HepG2 (cell line): ENCODE measurements around the gene VPS4A. TPM values are rescaled to one million over a fixed set of nuclear protein-coding genes. Genes with fewer than 3 reads are reported as not detected.

ENCODE experiments used
- BCL3 ChIP-seq: sonication (generic); formaldehyde crosslinking; IDR thresholded peaks from 2 replicates; pipeline ENCODE4 v1.5.1; 2020; ENCODE audit warnings: mild to moderate bottlenecking, missing genetic modification reagents, moderate library complexity
- CCAR2 ChIP-seq: fragments of 200-400 bp; formaldehyde crosslinking; optimal IDR thresholded peaks from 2 replicates; pipeline ENCODE3; 2018; ENCODE audit warnings: low read depth, mild to moderate bottlenecking, low read length, moderate library complexity
- CERS6 ChIP-seq: sonication (generic); formaldehyde crosslinking; IDR thresholded peaks from 2 replicates; pipeline ENCODE4 v1.5.0; 2020; ENCODE audit warnings: missing genetic modification reagents
- CHD2 ChIP-seq: IDR thresholded peaks from 2 replicates; pipeline ENCODE4 v1.6.1; 2011; ENCODE audit warnings: low read depth, low read length, improper control_type of control experiment
- DDIT3 ChIP-seq: sonication (generic); formaldehyde crosslinking; IDR thresholded peaks from 2 replicates; pipeline ENCODE4 v1.4.0; 2020; ENCODE audit warnings: mild to moderate bottlenecking, missing genetic modification reagents
- FOSL2 ChIP-seq: sonication (generic); formaldehyde crosslinking; IDR thresholded peaks from 2 replicates; pipeline ENCODE4 v1.4.0; 2020; ENCODE audit warnings: missing genetic modification reagents
- HIVEP1 ChIP-seq: sonication (generic); formaldehyde crosslinking; IDR thresholded peaks from 2 replicates; pipeline ENCODE4 v1.4.0; 2020; ENCODE audit warnings: mild to moderate bottlenecking, missing genetic modification reagents
- KAT8 ChIP-seq: IDR thresholded peaks from 2 replicates; pipeline ENCODE4 v1.6.1; 2016; ENCODE audit warnings: missing genetic modification reagents, missing compliant biosample characterization
- LCORL ChIP-seq, 2 experiments: fragments of 450-650 bp in 1 of 2; sonication (generic) in 1 of 2; formaldehyde crosslinking in 1 of 2; IDR thresholded peaks; 2 replicates each; pipeline versions ENCODE4 v1.5.0 to v1.6.1; 2017 to 2020; ENCODE audit warnings: antibody characterized with exemption in 1 of 2, missing genetic modification reagents in 1 of 2
- MTERF4 ChIP-seq: sonication (generic); formaldehyde crosslinking; IDR thresholded peaks from 2 replicates; pipeline ENCODE4 v1.8.0; 2023; ENCODE audit warnings: mild to moderate bottlenecking, missing genetic modification reagents
- MXD1 ChIP-seq: sonication (generic); formaldehyde crosslinking; IDR thresholded peaks from 2 replicates; pipeline ENCODE4 v1.4.0; 2020; ENCODE audit warnings: mild to moderate bottlenecking, missing genetic modification reagents
- NFYC ChIP-seq: IDR thresholded peaks from 2 replicates; pipeline ENCODE4 v1.6.1; 2016; ENCODE audit warnings: missing genetic modification reagents, missing compliant biosample characterization
- SIX1 ChIP-seq: sonication (generic); formaldehyde crosslinking; IDR thresholded peaks from 2 replicates; pipeline ENCODE4 v1.4.0; 2020; ENCODE audit warnings: missing genetic modification reagents, borderline replicate concordance
- TBX2 ChIP-seq: sonication (generic); formaldehyde crosslinking; IDR thresholded peaks from 2 replicates; pipeline ENCODE4 v1.5.0; 2020; ENCODE audit warnings: missing genetic modification reagents, mild to moderate bottlenecking, borderline replicate concordance
- TCF7 ChIP-seq: sonication (generic); IDR thresholded peaks from 2 replicates; pipeline ENCODE4 v1.6.1; 2016; ENCODE audit warnings: antibody characterized with exemption, low read depth
- ZBTB43 ChIP-seq: sonication (generic); formaldehyde crosslinking; conservative IDR thresholded peaks from 2 replicates; pipeline ENCODE4 v1.4.0; 2020; ENCODE audit warnings: missing genetic modification reagents
- ZFP41 ChIP-seq: sonication (generic); formaldehyde crosslinking; IDR thresholded peaks from 2 replicates; pipeline ENCODE4 v1.4.0; 2020; ENCODE audit warnings: mild to moderate bottlenecking, missing genetic modification reagents, borderline replicate concordance
- ZFP90 ChIP-seq: sonication (generic); formaldehyde crosslinking; IDR thresholded peaks from 2 replicates; pipeline ENCODE4 v1.8.0; 2022; ENCODE audit warnings: missing genetic modification reagents, mild to moderate bottlenecking, inconsistent platforms, borderline replicate concordance
- ZNF138 ChIP-seq: sonication (generic); formaldehyde crosslinking; IDR thresholded peaks from 2 replicates; pipeline ENCODE4 v1.5.0; 2020; ENCODE audit warnings: mild to moderate bottlenecking, low read depth, missing genetic modification reagents
- ZUFSP ChIP-seq: sonication (generic); formaldehyde crosslinking; IDR thresholded peaks from 2 replicates; pipeline ENCODE4 v1.9.0; 2021; ENCODE audit warnings: missing genetic modification reagents, mild to moderate bottlenecking, borderline replicate concordance
- polyA plus RNA-seq, 8 experiments: library from polyadenylated mRNA; depleted of rRNA in 3 of 8; stranded (reverse) in 7 of 8; unstranded in 1 of 8; fragments of >200 nt; fragmentation: Illumina TruSeq in 4 of 8; extraction: Trizol in 4 of 8; gene quantifications; 2 replicates each; pipeline versions ENCODE4 v1.2.1 to v1.2.3, GENCODE V29; 2011 to 2016; ENCODE audit warnings: low read depth in 4 of 8, missing spikeins in 1 of 8, mixed read lengths in 1 of 8; ENCODE audit not compliant: insufficient read depth in 1 of 8
- total RNA-seq, 5 experiments: library from RNA; depleted of rRNA; stranded (reverse); fragments of >200 nt; fragmentation: Illumina TruSeq; extraction: Trizol; gene quantifications; 2 replicates each; pipeline ENCODE4 v1.2.3, GENCODE V29; 2016; ENCODE audit warnings: low read depth in 1 of 5

Gene VPS4A
- total and polyA plus RNA-seq, 2 of the 13 experiments (the other 11 are each of a cell fraction or from before 2014, with no cell fraction given): 13.2 to 27.9 TPM

GRCh38 chr16:69310653-69311532 is at the start of gene VPS4A (continued):
- TF ChIP-seq FOSL2 (CRISPR knock-in tag) (peak; percentile 32; the same call in 1 of the 2 replicates), DDIT3 (no peak), TBX2 (CRISPR knock-in tag) (peak; percentile 71; the same call in 1 of the 2 replicates), SIX1 (CRISPR knock-in tag) (no peak; the same call in 1 of the 2 replicates), CCAR2 (no peak), NFYC (no peak), KAT8 (CRISPR knock-in tag) (peak; percentile 81), MTERF4 (peak; percentile 82; the same call in 1 of the 2 replicates), ZFP41 (CRISPR knock-in tag) (no peak), ZBTB43 (no peak; the same call in 1 of the 2 replicates), LCORL (IDR thresholded peaks at IDR 0.05) (no peak), LCORL (CRISPR knock-in tag; IDR thresholded peaks at IDR 0.05) (peak; percentile 45), ZUFSP (CRISPR knock-in tag) (no peak), CERS6 (CRISPR knock-in tag) (no peak), ZFP90 (CRISPR knock-in tag) (no peak), ZNF138 (peak; percentile 39; the same call in 1 of the 2 replicates), HIVEP1 (CRISPR knock-in tag) (0 out of 2 replicates have a peak, but pooled peaks have one; percentile 27), BCL3 (CRISPR knock-in tag) (peak; percentile 79), CHD2 (peak; percentile 34; the same call in 1 of the 2 replicates), TCF7 (no peak), MXD1 (CRISPR knock-in tag) (no peak)
